Esophagus squamous epithelium (tissue), 4 donors: ENCODE results near the gene ERF.

Experiments
- CTCF ChIP-seq, 6 experiments: fragments of 450-650 bp in 4 of 6; fragments of 200-600 bp in 2 of 6; sonication (generic) in 2 of 6; IDR thresholded peaks; one replicate each; pipeline ENCODE4 v1.5.1; 2016 to 2019; ENCODE audit warnings: antibody characterized with exemption in 6 of 6, mild to moderate bottlenecking in 4 of 6, moderate library complexity in 4 of 6
- POLR2A ChIP-seq, 4 donors: fragments of 450-650 bp; IDR thresholded peaks; one replicate each; pipeline ENCODE4 v1.6.1; 2017; ENCODE audit warnings: antibody characterized with exemption in 4 of 4, mild to moderate bottlenecking in 4 of 4, moderate library complexity in 3 of 4

DNA sequence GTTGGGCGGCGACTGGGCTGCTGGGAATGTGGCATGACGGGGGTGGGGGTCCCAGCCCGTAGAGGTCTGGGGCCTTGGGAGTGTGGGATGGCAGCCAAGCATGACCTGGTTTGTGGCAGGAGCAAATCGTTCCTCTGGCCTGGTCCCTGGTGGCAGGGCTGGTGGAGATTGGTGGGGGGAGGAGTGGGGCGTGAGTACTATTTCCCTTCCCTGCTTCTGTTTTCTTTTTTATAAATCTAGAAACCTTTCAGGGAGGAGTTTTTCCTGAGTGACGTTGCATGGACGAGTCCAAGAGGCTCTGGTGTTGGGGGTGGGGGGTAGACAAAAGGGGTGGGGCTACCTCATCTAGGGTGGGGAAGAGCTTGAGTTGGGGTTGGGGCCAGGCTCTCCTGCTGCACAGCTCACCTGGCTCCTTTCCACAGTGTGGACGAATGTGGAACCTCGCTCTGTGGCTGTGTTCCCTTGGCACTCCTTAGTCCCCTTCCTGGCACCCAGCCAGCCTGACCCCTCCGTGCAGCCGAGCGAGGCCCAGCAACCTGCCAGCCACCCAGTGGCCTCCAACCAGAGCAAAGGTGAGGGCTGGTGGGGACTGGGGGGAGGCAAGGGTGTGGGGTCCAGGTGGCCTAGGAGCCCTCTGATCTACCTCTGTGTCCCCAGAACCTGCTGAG lies 31.6 kb upstream of the ERF start:
- TF ChIP-seq CTCF (IDR thresholded peaks at IDR 0.05) (no peak), POLR2A (IDR thresholded peaks at IDR 0.05) (no peak)
